SK-N-SH (cell line): Measurements from ENCODE around the gene SETD1A. TPM values are rescaled to one million over a fixed set of nuclear protein-coding genes. Genes with fewer than 3 reads are reported as not detected.

Source experiments
- CTCF ChIA-PET: fragments of 300-600, 350-600 bp; formaldehyde crosslinking; extraction: SDS; loops from one replicate; lab custom pipeline; 2021; lab: Yijun Ruan, JAX
- POLR2A ChIA-PET: fragments of 350-600 bp; sonication (Branson Sonifier 250); formaldehyde crosslinking; extraction: SDS; loops from one replicate; lab custom pipeline; 2020; ENCODE audit warnings: antibody characterized with exemption, inconsistent platforms; lab: Yijun Ruan, JAX
- DNase-seq: peaks from one replicate; pipeline ENCODE4 v3.0.0; 2012
- H2AFZ ChIP-seq: fragments of 200-600 bp; sonication (generic); 2 replicates; pipeline ENCODE4 v1.8.1; 2016; ENCODE audit warnings: antibody characterized with exemption, mild to moderate bottlenecking, low read depth
- H3F3A ChIP-seq: fragments of 200-600 bp; sonication (generic); replicated peaks from 2 replicates; pipeline ENCODE3; 2016; ENCODE audit warnings: antibody characterized with exemption, mild to moderate bottlenecking; ENCODE audit not compliant: insufficient read depth
- H3K27ac ChIP-seq, 2 experiments: fragments of 200-500 bp in 1 of 2; fragments of 200-600 bp in 1 of 2; sonication (Bioruptor generic) in 1 of 2; sonication (generic), shearing (Covaris generic) in 1 of 2; 2 replicates each; pipeline versions ENCODE4 v1.5.1 to v1.6.1; 2014 to 2016; ENCODE audit warnings: low read depth in 2 of 2, inconsistent platforms in 1 of 2, low read length in 1 of 2, mild to moderate bottlenecking in 1 of 2, mixed read lengths in 1 of 2
- H3K27me3 ChIP-seq: fragments of 200-600 bp; sonication (generic), shearing (Covaris generic); 2 replicates; pipeline ENCODE4 v1.6.1; 2016; ENCODE audit warnings: mixed run types; ENCODE audit not compliant: insufficient read depth
- H3K36me3 ChIP-seq, 2 experiments: fragments of 200-500 bp in 1 of 2; fragments of 200-600 bp in 1 of 2; sonication (Bioruptor generic) in 1 of 2; sonication (generic) in 1 of 2; replicated peaks in 1 of 2; 2 replicates each; pipeline versions ENCODE3 to v1.5.1; 2014 to 2016; ENCODE audit warnings: low read length in 1 of 2, mild to moderate bottlenecking in 1 of 2; ENCODE audit not compliant: insufficient read depth in 2 of 2, control insufficient read depth in 1 of 2
- H3K4me1 ChIP-seq, 2 experiments: fragments of 200-500 bp in 1 of 2; fragments of 200-600 bp in 1 of 2; sonication (Bioruptor generic) in 1 of 2; sonication (generic), shearing (Covaris generic) in 1 of 2; 2 replicates each; pipeline versions ENCODE4 v1.5.1 to v1.6.1; 2014 to 2016; ENCODE audit warnings: low read depth in 1 of 2, low read length in 1 of 2, mixed run types in 1 of 2; ENCODE audit not compliant: insufficient read depth in 2 of 2, control insufficient read depth in 1 of 2
- H3K4me2 ChIP-seq: fragments of 200-600 bp; sonication (generic), shearing (Covaris generic); 2 replicates; pipeline ENCODE4 v1.6.1; 2017; ENCODE audit warnings: mixed run types
- H3K4me3 ChIP-seq, 2 experiments: fragments of 200-500 bp in 1 of 2; fragments of 200-600 bp in 1 of 2; sonication (Bioruptor generic) in 1 of 2; sonication (generic), shearing (Covaris generic) in 1 of 2; 2 replicates each; pipeline versions ENCODE4 v1.5.1 to v1.8.1; 2014 to 2016; ENCODE audit warnings: low read depth in 2 of 2, inconsistent platforms in 1 of 2, low read length in 1 of 2, mild to moderate bottlenecking in 1 of 2, mixed read lengths in 1 of 2, moderate library complexity in 1 of 2
- H3K79me2 ChIP-seq: fragments of 200-600 bp; sonication (generic); 2 replicates; pipeline ENCODE4 v1.8.1; 2017; ENCODE audit warnings: mild to moderate bottlenecking; ENCODE audit not compliant: insufficient read depth
- H3K9ac ChIP-seq: fragments of 200-600 bp; sonication (generic); 2 replicates; pipeline ENCODE4 v1.6.1; 2017; ENCODE audit warnings: mixed run types
- H3K9me2 ChIP-seq: fragments of 200-600 bp; sonication (generic); 2 replicates; pipeline ENCODE4 v1.6.1; 2017; ENCODE audit warnings: mixed run types
- H3K9me3 ChIP-seq: fragments of 200-600 bp; sonication (generic); 2 replicates; pipeline ENCODE4 v1.6.1; 2017; ENCODE audit warnings: mixed run types, mild to moderate bottlenecking, moderate library complexity
- H4K20me1 ChIP-seq: fragments of 200-600 bp; sonication (generic); 2 replicates; pipeline ENCODE4 v1.6.1; 2017; ENCODE audit warnings: mild to moderate bottlenecking, mixed run types; ENCODE audit not compliant: insufficient read depth
- CHD2 ChIP-seq: fragments of 150-350 bp; IDR thresholded peaks from 2 replicates; pipeline ENCODE4 v1.6.1; 2018; ENCODE audit warnings: low read length; ENCODE audit not compliant: partially characterized antibody
- CTCF ChIP-seq: fragments of 200-600 bp; sonication (generic); IDR thresholded peaks from 2 replicates; pipeline ENCODE4 v1.6.1; 2017; ENCODE audit warnings: antibody characterized with exemption, mild to moderate bottlenecking, moderate library complexity
- ELF1 ChIP-seq: IDR thresholded peaks from 2 replicates; pipeline ENCODE4 v1.4.0; 2012
- EP300 ChIP-seq, 2 experiments: IDR thresholded peaks; 2 replicates each; pipeline versions ENCODE4 v1.4.0 to v1.6.1; 2012; ENCODE audit warnings: borderline replicate concordance in 1 of 2, low read depth in 1 of 2, low read length in 1 of 2
- FOSL2 ChIP-seq: IDR thresholded peaks from 2 replicates; pipeline ENCODE4 v1.4.0; 2012; ENCODE audit warnings: low read depth, mild to moderate bottlenecking, moderate library complexity, borderline replicate concordance
- FOXM1 ChIP-seq: IDR thresholded peaks from 2 replicates; pipeline ENCODE4 v1.4.0; 2012; ENCODE audit warnings: low read depth, mild to moderate bottlenecking
- IRF3 ChIP-seq: fragments of 150-350 bp; IDR thresholded peaks from 2 replicates; pipeline ENCODE4 v1.6.1; 2016; ENCODE audit warnings: mild to moderate bottlenecking, low read depth, low read length
- MEF2A ChIP-seq: IDR thresholded peaks from 2 replicates; pipeline ENCODE4 v1.4.0; 2012; ENCODE audit warnings: low read depth, borderline replicate concordance
- MXI1 ChIP-seq: IDR thresholded peaks from 2 replicates; pipeline ENCODE4 v1.6.1; 2012; ENCODE audit warnings: mild to moderate bottlenecking, low read depth, low read length, improper control_type of control experiment
- NFIC ChIP-seq: IDR thresholded peaks from 2 replicates; pipeline ENCODE4 v1.4.0; 2012; ENCODE audit warnings: borderline replicate concordance
- NRF1 ChIP-seq: IDR thresholded peaks from 2 replicates; pipeline ENCODE4 v1.6.1; 2012; ENCODE audit warnings: low read depth, mild to moderate bottlenecking, low read length
- PBX3 ChIP-seq: IDR thresholded peaks from 2 replicates; pipeline ENCODE4; 2012
- RAD21 ChIP-seq: IDR thresholded peaks from 2 replicates; pipeline ENCODE4 v1.6.1; 2012; ENCODE audit warnings: mild to moderate bottlenecking, low read length
- RCOR1 ChIP-seq: fragments of 150-350 bp; IDR thresholded peaks from 2 replicates; pipeline ENCODE4 v1.6.1; 2017; ENCODE audit warnings: antibody characterized with exemption, low read length
- SMC3 ChIP-seq: IDR thresholded peaks from 2 replicates; pipeline ENCODE4 v1.6.1; 2012; ENCODE audit warnings: low read depth, low read length, improper control_type of control experiment
- TAF1 ChIP-seq: IDR thresholded peaks from 2 replicates; pipeline ENCODE4 v1.6.1; 2012; ENCODE audit warnings: low read depth, mild to moderate bottlenecking, low read length, moderate library complexity, borderline replicate concordance
- TCF12 ChIP-seq: IDR thresholded peaks from 2 replicates; pipeline ENCODE4 v1.4.0; 2012
- ZBTB33 ChIP-seq: IDR thresholded peaks from 2 replicates; pipeline ENCODE4 v1.4.0; 2012; ENCODE audit warnings: low read depth, borderline replicate concordance
- WGBS: methylation state at CpG from one replicate; pipeline ENCODE4 v1.1.6; 2017; ENCODE audit warnings: low lambda C conversion rate; 5-methylcytosine and 5-hydroxymethylcytosine counted together
- polyA plus RNA-seq, 3 experiments: library from polyadenylated mRNA; depleted of rRNA; stranded (reverse); fragments of >200 nt; gene quantifications; 2 replicates each; pipeline ENCODE4 v1.2.3, GENCODE V29; 2012

SETD1A gene
- polyA plus RNA-seq, 1 of the 3 experiments (the other 2 are of a cell fraction): 6.8 TPM

- Histone ChIP-seq H3K79me2 (peaks cover 14% of the 10 kb centered on the region), H4K20me1 (no peaks in the 10 kb centered on the region), H3K4me2 (no peak overlapping the region; the same call in 1 of the 2 replicates), H3K27me3 (no peaks in the 10 kb centered on the region), H3K9me2 (no peaks in the 10 kb centered on the region), H3K4me1 (peaks cover 0 to 23% of the 10 kb centered on the region in 2 experiments; a peak in 1 of 4 replicates), H3K36me3 (peaks cover 13 to 45% of the 10 kb centered on the region in 2 experiments), H3K9ac (no peak overlapping the region), H3K9me3 (no peaks in the 10 kb centered on the region), H3F3A (peaks cover 9% of the 10 kb centered on the region), H3K27ac (no peak overlapping the region; a peak in 1 of 4 replicates), H2AFZ (no peak overlapping the region), H3K4me3 (no peak overlapping the region)
- CTCF ChIA-PET: interaction anchor here (0.6 to 4.6 kb wide), 10 partner anchors 10 to 81 kb away, joined by 3 to 39 read pairs (median 4); no protein-coding TSS in a partner anchor
- POLR2A ChIA-PET: no interaction called here
- WGBS: 77% methylated on average over 10 of the region's 10 CpGs
- TF ChIP-seq NFIC (no peak), RAD21 (no peak), ZBTB33 (no peak), EP300 (IDR thresholded peaks at IDR 0.05; ENCODE audit: borderline replicate concordance in 1 of 2, low read depth in 1 of 2, low read length in 1 of 2) (no peak), FOSL2 (no peak), TAF1 (no peak), NRF1 (no peak), TCF12 (no peak), PBX3 (no peak)
- DNase-seq: no peak
Measured at GRCh38 chr16:30925995-30926811, 31.4 kb upstream of the SETD1A start.

GRCh38 chr16:30926937-30927788 is 30.4 kb upstream of the SETD1A start:
- Histone ChIP-seq H3K4me3 (no peak overlapping the region; a peak in 2 of 4 replicates), H3K27me3 (no peaks in the 10 kb centered on the region), H3K9ac (no peak overlapping the region), H2AFZ (no peak overlapping the region), H3K79me2 (peaks cover 14% of the 10 kb centered on the region), H3F3A (peaks cover 1% of the 10 kb centered on the region), H3K9me2 (no peaks in the 10 kb centered on the region), H3K9me3 (no peaks in the 10 kb centered on the region), H4K20me1 (no peaks in the 10 kb centered on the region), H3K36me3 (peaks cover 22 to 51% of the 10 kb centered on the region in 2 experiments), H3K27ac (no peak overlapping the region), H3K4me1 (peaks cover 0 to 23% of the 10 kb centered on the region in 2 experiments; a peak in 1 of 4 replicates), H3K4me2 (peak overlapping the region; percentile 41; the same call in 1 of the 2 replicates)
- TF ChIP-seq RAD21 (no peak), FOXM1 (no peak), SMC3 (no peak), MXI1 (no peak), RCOR1 (no peak), ELF1 (no peak), IRF3 (no peak), CHD2 (no peak), CTCF (no peak), MEF2A (no peak)
- no peak for DNase-seq
- ChIA-PET POLR2A (interaction anchor here (1.0 to 1.2 kb wide), 3 partner anchors 15 to 190 kb away, joined by 3 to 4 read pairs (median 4); partner anchors contain the start of gene KAT8), CTCF (interaction anchor here (0.6 to 4.6 kb wide), 5 partner anchors 15 to 82 kb away, joined by 3 to 39 read pairs (median 10); no protein-coding TSS in a partner anchor)
- 94% methylated on average over 7 of the region's 22 CpGs for WGBS
